GM19193 (cell line): ENCODE data around the gene CHD5.

ENCODE experiments used
- POLR2A ChIP-seq: IDR thresholded peaks from 4 replicates; pipeline ENCODE4 v1.6.1; 2011; ENCODE audit not compliant: insufficient read depth, insufficient read length; ENCODE audit errors: extremely low read depth

CHD5 gene

DNA sequence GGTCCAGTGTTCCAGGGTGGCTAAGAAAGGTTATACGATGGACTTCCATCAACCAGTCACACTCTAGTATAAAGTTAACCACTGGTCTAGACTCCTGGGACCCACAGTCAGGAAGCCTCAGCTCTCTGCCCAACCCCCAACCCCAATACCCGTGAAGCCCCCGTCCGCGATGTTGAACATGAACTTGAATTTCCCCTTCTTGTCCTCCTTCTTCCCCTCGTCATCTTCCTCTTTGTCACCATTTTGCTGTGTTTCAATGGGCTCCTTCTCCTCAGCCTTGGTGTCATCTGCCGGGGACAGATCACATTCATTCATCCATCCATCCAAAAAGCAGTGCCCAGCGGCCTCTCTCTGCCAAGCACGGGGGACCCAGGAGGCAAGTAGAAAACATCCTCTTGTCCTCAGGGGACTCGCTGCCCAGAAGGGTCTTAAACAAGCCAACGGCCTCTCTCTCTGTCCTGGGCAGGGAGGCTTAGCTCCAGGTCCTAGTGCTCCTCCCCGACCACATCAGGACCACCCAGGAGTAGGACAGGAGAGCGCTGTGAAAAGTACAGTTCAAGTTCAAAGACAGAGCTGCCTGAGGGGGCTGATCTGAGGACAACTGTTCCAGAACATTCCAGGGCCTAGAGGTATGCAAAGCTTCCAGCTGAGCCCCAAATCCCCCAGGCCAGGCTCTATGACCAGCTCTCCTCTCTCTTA lies 68.0 kb downstream of the CHD5 start:
- no peak for TF ChIP-seq POLR2A

DNA sequence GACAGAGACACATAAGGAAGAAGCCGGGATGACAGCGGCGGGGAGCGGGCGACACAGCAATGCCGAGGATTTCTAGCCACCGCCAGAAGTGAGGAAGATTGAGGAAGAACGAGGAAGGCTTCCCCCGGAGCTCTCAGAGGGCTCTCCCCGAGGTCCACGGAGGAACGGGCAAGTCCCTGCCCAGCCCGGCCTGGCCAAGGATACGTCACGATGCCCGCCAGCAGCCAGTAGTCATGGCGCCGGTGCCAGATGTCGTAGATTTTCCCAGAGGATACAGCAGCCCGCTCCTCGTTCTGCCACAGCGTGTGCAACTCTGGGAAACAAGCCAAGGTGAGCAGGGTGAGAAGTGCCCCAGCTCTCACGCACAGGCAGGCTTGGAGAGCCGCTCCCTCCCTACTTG lies 68.5 kb downstream of the CHD5 start:
- TF ChIP-seq POLR2A: no peak

DNA sequence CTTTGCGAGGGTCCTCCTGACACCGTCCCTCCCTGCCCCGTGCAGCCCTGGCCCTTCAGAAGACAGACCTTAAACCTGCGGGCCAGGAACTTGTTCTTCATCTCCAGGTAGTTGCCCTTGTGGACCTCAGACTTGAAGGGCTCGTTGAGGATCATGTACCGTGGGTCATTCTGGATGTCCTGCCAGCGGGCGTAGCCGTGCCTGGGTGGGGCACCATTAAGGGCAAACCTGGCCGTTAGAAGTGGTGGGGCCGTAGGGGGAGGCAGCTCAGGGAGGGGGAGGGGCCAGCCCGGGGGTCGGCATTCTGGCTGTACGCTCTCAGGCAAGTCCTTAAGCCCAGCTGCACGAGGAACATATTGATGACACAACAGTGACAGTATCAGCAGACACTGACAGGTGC lies 69.8 kb downstream of the CHD5 start:
- no peak for TF ChIP-seq POLR2A

DNA sequence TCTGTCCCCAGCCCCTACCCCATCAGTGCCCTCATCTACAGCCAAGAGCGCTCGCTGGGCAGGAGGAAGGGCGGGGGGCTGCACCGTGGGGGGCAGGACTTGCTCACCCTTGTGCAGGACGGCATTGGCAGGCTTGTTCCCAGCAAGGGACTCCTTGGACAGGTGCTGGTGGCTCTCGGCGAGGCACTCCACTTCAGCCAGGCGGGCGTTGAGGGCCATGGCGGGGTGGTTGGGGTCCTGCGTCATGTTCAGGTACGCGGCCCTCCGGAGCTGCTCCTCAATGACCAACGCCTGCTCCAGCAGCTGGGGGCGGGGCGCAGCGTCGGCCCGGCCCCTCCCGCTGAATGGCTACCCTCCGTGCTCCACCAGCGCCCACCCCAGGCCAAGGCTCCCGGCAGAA lies 70.4 kb downstream of the CHD5 start:
- no peak for TF ChIP-seq POLR2A

DNA sequence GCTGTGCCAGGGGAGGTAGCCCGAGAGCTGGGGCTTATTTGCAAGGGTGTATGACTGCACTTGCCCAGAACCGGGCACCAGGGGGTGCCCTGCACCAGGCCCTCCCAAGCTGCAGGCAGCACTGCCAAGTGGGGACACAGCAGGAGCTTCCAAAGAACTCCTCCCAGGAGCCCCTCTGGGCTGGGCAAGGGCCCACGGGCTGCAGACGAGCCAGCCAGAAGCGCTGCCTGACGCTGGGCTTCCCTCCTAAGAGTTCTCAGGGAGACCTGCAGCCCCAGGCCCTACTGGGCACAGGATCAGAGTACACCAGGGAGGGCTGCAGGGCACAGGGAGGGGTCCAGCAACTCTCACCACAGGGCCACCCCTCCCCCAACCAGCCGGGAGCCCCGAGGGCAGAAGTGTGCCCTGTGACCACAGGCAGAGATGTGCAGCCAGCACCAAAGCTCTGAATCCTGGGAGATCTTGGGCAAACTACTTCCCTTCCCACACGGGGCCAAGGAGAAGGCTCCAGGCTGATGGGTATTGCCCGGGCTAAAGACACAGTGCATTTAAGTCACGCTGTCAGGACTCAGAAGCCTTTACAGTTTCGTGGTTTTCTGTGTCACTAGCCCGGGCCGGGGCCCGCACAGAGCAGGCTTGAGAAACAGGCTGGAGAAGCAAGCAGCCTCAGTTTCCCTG lies 71.0 kb downstream of the CHD5 start:
- no peak for TF ChIP-seq POLR2A

DNA sequence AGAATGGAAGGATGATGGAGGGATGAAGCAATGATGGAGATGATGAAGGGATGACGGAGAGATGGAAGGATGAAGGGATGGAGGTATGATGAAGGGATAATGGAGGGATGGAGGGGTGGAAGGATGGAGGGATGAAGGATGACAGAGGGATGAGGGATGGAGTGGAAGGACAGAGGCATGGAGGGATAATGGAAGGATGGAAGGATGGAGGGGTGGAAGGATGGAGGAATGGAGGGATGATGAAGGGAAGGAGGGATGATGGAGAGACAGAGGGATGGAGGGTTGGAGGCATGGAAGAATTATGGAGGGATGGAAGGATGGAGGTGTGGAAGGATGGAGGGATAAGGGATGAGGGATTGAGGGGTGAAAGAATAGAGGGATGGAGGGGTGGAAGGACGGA lies 71.6 kb downstream of the CHD5 start:
- no peak for TF ChIP-seq POLR2A

DNA sequence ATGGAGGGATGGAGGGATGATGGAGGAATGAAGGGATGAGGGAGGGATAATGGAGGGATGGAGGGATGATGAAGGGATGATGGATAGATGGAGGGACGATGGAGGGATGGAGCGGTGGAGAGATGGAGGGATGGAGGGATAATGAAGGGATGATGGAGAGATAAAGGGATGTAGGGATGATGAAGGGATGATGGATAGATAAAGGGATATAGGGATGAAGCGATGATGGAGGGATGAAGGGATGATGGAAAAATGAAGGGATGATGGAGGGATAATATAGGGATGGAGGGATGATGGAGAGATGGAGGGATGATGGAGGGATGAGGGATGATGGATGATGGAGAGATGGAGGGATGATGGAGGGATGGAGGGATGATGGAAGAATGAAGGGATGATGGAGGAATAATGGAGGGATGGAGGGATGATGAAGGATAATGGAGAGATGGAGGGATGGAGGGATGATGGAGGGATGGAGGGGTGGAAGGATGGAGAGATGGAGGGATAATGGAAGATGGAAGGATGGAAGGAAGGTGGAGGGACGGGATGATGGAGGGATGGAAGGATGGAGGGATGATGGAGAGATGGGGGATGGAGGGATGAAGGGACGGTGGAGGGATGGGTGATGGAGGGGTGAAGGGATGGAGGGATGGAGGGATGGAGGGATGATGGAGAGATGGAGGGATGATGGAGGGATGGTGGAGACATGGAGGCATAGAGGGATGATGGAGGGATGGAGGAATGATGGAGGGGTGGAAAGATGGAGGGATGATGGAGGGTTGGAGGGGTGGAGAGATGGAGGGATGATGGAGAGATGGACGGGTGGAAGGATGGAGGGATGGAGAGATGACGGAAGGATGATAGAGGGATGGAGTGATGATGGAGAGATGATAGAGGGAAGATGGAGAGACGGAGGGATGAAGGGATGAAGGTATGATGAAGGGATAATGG lies 72.4 kb downstream of the CHD5 start:
- TF ChIP-seq POLR2A: no peak

DNA sequence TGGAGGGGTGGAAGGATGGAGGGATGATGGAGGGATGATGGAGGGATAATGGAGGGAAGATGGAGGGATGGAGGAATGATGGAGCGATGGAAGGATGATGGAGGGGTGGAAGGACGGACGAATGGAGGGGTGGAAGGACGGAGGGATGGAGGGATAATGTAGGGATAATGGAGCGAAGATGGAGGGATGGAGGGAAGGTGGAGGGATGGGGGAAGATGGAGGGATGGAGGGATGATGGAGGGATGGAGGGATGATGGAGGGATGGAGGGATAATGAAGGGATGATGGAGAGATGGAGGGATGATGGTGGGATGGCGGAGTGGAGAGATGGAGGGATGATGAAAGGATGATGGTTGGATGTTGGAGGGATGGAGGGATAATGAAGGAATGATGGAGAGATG lies 73.1 kb downstream of the CHD5 start:
- no peak for TF ChIP-seq POLR2A

DNA sequence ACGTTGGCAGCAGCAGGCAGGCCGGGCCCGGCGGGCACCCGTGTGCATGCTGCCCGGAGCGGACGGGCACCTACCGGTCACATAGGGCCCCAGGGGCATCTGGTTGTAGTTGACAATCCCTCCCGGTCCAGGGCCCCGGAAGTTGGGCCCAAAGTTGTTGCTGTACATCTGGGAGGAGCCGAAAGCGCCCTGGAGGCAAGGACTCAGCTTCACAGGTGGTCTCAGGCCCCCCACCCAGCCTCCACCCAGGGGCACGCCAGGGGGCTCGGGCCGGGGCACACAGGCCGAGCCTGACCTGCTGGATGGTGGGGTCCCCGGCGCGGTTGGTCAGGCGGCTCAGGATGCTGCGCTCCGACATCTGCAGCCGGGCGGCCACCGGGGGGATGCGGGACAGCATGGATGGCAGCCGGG lies 73.8 kb downstream of the CHD5 start:
- TF ChIP-seq POLR2A: no peak

DNA sequence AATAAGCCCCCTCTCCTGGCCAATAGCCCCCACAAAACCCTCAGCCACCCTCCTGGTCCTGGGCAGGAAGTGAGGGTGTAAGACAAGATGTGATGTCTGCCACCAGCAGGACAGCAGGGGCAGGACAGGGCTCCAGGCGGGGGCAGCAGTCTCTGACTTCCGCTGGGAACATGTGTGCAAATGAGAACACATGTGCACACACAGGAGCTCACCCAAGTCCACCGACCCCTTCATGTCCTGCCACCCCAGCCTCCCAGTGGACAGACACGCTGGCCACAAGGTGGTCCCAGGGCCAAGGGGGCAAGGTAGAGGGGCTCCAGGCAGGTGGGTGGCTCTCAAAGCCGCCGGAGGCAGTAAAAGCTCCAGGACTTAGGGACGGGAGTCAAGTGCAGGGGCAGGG lies 74.4 kb downstream of the CHD5 start:
- no peak for TF ChIP-seq POLR2A

DNA sequence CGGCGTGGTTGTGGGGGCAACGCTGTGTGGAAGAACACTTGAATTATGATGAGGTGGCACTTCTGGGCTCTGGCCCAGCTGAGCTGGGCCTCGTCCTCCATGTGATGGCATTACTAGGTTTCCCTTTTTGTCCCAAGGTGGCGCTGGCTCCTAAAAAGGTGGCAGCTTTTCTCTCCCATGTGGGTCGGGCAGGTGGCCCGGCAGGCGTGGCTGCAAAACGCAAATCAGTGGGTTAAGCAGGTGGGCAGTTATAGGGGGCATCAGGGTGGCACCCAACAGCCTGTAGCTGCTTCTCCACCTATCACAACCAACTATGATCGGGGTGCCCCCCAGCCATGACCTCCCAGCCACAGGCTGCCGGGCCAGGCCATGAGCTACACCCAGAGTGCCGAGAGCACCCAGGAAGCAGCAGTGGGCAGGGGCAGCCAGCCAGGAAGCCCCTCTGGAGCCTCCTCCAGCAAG lies 74.9 kb downstream of the CHD5 start:
- TF ChIP-seq POLR2A: no peak

DNA sequence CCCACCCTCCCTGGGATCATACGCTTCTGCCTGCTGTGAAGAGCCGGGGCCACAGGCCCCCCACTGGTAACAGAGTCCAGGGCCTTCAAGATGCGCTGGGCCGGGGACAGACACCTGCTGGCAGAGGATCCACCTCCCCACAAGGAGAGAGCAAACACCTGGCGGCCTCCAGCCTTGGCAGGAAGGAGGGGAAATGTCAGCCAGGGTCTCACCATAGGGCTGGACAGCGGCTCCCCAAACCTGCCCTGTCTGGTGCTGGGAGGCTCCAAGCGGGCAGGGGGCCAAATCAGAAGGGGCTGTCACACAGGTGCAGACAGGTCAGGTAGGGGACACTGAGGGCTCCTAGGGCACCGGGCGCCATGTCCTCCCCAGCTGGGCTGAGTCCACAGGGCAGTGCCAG lies 75.5 kb downstream of the CHD5 start:
- no peak for TF ChIP-seq POLR2A

DNA sequence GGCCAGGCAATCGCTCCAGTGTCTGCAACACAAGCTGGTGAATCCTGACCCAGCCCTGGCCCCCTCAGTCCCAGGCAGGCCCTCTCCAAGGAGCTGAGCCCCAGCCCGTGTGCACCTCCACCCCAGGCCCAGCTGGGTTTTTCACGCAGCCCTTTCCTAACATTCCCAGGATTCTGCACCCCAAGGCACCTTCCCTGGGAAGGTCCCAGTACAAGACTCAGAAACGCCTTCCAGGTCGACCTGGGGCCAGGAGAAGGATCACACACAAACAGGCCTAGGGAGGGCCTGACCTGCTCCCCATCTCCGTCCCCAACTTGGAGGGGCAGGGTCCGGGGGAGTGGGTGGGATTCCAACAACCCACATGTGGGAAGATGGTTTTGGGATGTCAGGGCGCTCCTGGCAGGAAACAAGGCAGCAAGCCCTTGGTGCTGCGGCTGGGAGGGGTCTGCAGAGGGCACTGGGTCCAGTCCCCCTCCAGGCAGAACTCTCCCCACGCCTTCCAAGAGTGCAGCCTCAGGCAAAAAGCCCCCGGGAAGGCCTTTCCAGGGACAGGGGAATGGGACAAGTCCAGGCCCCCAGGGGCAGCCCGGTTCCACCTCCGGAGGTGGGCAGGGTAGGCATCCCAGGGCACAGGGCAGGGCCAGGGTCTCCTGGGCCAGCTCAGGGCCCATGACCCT lies 76.1 kb downstream of the CHD5 start:
- TF ChIP-seq POLR2A: no peak

DNA sequence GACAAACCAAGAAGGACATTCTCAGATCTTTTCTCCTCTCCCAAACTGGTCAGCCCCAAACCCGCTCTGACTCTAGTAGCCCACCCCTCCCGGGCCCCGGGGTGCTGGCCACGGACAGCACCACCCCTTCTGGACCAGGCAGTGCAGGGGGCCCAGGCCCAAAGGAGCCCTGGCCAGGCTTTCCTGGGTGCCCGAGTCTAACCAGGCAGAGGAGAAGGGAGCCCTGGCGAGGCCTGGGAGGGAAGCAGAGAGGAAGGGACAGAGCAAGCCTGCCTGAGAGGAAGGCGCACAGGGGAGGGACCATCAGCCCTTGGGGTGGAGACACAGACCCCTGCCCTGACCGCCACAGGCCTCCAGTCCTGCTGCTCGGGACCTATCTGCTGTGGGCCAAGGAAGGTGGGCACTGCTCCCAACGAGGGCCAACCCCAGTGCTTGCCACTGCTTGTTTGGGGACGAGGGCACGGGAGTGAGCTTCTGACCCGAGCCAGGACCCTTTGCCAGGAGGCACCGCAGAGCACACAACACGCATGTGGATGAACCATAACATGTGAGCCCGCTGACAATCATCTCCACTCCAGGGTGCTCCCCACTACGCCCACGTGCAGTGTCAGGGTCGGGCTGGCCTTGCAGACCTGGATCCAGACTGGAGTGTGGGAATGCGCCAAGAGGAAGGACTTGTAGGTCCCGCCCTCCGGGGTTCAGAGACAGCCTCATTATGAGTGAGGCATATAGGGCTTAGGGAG lies 76.8 kb downstream of the CHD5 start:
- no peak for TF ChIP-seq POLR2A

DNA sequence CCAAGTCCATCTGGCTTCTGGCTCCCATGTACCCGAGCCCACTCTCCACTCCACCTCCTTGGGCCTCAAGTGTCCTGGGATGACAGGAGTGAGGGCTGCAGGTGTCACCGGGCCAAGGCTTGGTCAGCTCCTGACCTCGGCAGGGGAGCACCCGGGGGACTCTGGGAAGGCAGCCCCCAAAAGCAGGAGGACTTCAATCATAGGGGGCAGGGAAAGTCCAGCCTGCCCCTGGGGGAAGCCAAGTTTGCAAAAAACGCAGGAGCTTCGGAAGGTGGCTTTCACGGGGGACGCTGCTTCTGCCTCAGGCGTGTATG lies 77.6 kb downstream of the CHD5 start:
- no peak for TF ChIP-seq POLR2A

DNA sequence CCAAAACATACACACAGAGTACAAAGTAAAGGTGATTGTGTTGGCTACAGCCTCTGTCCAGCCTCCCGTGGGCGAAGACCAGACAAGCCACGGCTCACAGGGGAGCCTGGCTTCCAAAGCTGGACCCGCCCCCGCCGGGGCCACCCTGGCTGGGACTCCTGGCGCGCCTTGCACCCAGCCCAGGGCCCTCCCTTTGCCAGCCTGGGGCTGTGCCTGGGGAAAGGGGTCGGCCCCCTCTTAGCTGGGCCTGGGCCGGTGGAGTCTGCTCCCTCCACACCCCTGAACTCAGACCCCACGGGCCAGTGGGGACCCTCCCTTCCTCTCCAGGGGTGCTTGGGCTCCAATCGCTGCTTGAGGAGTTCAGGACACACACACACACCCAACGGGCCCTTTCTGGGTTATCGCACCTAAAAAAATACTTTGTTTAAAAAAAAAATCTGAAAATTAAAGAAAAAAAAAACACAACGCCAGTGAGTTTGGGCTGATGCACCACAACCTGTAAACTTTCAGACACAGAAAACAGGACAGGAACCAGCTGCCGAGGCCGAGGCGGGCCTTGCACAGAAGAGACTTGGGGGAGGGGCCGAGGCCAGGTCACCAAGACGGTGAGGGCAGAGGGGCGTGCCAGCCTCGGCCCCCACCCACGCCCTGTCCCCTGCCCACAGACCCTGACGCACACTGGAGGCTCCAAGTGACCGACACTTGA lies 78.1 kb downstream of the CHD5 start:
- no peak for TF ChIP-seq POLR2A
